Measurements from ENCODE around the gene SARDH.

Gene SARDH

DNA sequence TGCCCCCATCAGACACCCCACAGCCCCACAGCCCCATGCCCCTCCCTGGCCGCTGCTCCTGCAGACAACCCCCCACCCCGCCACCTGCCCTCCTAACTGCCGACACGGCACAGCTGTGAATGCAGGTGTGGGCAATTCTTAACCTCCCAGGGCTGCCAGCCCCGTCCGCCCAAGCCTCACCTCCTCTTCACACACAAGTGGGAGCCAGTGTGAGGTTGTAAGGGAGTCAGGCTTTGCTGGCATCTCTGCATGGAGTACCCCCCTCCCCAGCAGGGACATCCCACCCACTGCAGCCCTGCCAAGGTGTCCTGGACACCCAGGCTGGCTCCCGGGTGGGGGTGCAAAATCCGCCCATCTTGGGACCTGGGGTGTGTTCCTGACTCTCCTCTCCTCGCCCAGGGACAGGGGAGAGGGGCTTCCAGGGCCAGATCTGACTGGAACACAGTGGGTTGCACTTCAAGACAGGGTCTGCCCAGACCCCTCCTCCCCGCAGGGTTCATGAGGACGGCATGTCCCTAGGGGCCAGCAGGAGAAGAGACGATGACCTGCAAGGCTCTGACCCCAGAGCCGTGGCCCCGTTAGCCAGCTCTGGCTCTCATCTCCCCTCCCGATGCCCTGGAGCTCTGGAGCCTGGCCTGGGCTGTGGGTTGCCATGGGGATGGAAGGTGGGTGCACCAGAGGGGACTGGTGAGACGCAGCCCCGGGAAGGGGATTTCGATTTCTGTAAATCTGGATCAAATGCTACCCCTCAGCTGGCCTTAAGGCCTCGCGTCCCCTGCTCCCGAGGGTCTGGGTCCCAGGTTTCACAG, 34.4 kb downstream of the SARDH start:
- DNase-seq (ENCODE audit: low read depth), result no peak

DNA sequence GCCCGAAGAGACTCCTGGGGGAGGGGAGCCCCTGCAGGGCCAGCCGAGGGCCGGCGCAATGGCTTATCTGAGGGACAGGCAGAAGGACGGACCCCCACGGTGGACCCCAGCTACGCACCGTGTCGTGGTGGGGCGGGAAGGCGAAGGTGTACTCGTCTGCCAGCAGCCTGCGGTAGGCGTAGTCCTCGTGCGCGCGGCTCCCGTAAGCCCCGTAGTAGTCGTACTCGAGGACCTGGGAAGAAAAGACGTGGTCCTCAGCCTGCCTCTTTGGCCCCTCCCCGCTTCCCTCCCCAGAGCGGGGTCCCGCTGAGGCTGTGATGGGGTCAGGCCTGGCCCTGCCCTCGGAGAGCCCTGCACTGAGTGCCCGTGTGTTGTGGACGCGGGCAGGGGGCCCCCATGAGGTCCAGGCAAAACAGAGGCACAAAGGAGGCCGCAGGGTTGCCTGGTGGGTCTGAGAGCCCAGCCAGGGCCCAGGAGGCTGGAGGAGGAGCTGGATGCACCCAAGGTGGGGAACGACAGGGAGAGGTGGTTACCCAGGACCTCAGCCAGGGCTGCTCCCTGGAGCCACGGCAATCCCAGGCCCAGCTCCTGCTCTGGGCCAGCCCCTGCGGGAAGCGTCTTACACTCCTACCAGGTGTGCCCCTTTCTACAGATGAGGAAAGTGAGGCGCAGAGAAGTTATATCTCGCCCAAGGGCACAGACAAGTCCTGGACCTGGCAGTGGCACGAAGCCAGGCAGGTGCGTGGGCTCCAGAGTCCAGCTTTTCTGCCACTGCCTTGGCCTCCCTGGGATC, 35.2 kb downstream of the SARDH start:
- DNase-seq (ENCODE audit: low read depth), result no peak

GRCh38 chr9:133701981-133702797, 36.0 kb downstream of the SARDH start:
- peak; percentile 48 for DNase-seq (ENCODE audit: low read depth)

GRCh38 chr9:133701321-133701980, 36.7 kb downstream of the SARDH start:
- DNase-seq (ENCODE audit: low read depth), result no peak

DNA sequence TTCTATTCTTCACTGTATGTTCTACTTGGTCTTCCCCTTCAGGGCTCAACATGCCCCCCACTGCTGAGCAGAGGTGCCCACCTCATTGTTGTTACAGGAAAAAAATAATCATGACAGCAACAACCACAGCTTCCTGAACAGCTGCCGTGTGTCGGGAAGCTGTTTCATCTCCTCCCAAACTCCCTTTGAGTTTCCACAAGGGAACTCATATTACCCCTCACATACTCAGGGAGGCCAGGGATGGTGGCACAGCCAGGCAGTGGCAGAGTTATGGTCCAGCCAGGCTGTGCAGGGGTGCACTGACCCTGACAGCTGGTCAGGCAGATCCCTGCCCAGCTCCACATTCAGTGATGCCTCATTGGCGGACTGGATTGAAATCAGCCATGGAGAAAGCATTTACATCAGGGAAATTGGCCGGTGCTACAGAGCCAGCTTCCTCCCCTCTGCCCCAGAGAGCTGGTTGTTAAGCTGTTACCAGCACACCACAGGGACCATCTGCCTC, 37.3 kb downstream of the SARDH start:
- no peak for DNase-seq (ENCODE audit: low read depth)

DNA sequence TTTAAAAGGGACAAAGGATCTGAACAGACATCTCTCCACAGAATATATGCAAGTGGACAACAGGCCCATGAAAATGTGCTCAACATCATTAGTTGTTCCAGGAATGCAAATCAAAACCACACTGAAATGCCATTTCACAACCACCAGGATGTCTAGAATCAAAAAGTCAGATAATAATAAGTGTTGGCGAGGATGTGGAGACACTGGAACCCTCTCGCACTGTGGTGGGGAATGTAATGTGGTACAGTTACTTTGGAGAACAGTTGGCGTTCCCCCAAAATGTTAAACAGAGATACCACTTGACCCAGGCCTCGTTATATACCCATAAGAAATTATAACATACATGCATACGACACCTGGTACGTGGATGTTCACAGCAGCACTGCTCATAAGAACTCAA, 38.6 kb downstream of the SARDH start:
- no peak for DNase-seq (ENCODE audit: low read depth)

- DNase-seq (ENCODE audit: low read depth), result no peak
Observed at GRCh38 chr9:133696071-133696472, 42.1 kb downstream of the SARDH start.

DNA sequence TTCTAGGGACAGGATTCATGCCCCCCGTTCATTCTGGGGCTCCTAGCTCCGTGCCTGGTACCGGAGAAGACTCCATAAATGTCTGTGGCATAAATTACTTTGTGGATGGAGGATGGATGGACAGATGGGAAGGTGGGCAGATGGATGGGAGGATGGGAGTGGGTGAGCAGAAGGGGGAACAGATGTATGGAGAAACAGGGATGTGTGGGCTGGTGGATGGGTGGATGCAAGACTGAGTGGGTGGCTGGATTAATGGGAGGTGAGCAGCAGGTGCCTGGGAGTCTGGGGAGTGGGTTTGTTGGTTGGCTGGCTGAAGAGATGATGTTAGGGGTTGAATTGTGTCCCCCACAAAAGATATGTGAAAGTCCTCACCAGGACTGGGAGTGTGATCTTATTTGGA, 43.5 kb downstream of the SARDH start:
- no peak for DNase-seq (ENCODE audit: low read depth)

DNA sequence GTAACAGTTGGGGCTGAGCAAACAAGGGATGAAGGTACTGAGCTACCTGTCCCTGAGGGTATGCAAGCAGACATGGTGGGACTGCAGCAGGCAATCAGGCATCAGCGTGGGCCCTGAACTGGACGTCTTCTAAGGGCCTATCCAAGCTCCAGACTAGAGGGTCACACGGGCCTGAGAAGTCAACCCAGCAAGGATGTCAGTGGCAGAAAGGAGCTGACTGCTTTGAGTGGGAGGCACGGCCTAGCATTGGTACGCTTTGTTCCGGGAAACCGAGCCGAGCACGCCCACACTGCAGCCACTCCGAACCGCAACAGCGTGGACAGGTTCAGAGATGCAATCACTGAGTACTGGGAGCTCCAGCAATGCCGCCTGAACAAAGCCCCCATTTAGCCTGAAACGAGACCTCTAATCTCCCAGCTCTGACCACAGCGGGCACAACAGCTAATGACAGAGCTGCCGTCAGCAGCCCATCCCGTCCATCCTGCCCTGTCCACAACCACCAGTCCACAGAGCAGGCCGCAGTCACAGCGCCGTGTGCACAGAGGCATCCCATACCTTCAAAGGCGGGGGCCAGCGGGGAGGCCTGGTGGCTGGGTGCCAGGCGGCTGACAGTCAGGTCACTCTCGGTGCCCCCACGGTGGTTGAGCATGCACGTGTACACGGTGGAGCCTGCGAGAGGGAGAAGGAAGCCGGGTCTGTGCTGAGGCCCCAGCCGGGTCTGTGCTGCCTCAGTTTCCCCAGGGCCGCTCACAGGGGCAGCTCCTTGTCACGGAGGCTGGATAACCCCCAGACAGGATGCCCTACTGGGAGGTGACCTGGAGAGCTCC, 44.2 kb downstream of the SARDH start:
- no peak for DNase-seq (ENCODE audit: low read depth)

DNA sequence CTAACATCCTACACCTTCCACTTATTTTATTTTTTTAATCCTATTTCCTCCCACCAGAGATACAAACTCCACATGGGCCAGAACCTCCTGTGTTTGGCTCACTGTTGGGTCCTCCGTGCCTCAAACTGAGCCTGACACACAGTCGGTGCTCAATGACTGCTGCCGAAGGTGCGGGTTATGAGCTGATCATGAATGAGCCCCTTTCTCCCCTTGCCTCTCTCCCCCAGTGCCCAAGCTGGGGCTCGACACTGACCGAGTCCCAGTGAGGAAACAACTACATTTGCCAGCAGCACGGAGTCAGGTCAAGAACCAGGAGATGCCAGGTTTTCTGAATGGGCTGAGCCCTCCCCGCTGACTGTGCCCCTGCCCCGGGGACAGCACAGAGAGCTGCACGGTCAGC, 45.0 kb downstream of the SARDH start:
- no peak for DNase-seq (ENCODE audit: low read depth)

DNA sequence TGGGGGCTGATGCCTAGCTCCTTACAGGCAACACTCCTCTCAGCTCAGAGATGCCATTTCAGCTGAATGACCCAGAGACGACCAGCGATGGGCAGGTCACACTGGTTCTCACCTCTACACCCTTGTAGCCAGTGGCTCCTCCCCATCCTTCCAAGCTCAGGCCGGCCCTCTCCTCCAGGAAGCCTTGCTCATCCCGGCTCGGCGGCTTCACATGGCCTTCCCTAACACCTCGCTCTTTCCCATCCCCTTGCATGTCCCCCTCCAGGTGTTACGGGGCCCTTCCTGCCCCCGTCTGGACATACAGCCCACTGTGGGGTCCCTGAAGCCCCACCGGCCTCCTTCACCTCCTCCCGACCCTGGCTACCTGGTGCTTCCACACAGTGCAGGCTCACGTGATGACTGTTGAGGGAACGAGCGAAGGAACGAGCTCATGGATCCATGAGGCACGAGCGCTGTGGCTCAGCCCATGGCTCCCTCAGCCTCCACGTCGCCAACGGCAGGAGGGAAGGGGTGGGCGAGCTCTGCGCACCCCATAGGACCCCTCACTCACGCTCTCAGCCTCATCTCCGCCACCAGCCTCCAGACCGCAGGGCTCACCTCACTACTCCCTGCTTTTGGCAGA, 45.7 kb downstream of the SARDH start:
- DNase-seq (ENCODE audit: low read depth), result no peak

GRCh38 chr9:133691626-133692363, 46.4 kb downstream of the SARDH start:
- DNase-seq (ENCODE audit: low read depth), result no peak

- no peak for DNase-seq (ENCODE audit: low read depth)
Observed at GRCh38 chr9:133691191-133691590, 47.0 kb downstream of the SARDH start.

- no peak for DNase-seq (ENCODE audit: low read depth)
Observed at GRCh38 chr9:133690081-133690561, 48.0 kb downstream of the SARDH start.

- DNase-seq (ENCODE audit: low read depth), result no peak
Observed at GRCh38 chr9:133689151-133689763, 48.9 kb downstream of the SARDH start.

DNA sequence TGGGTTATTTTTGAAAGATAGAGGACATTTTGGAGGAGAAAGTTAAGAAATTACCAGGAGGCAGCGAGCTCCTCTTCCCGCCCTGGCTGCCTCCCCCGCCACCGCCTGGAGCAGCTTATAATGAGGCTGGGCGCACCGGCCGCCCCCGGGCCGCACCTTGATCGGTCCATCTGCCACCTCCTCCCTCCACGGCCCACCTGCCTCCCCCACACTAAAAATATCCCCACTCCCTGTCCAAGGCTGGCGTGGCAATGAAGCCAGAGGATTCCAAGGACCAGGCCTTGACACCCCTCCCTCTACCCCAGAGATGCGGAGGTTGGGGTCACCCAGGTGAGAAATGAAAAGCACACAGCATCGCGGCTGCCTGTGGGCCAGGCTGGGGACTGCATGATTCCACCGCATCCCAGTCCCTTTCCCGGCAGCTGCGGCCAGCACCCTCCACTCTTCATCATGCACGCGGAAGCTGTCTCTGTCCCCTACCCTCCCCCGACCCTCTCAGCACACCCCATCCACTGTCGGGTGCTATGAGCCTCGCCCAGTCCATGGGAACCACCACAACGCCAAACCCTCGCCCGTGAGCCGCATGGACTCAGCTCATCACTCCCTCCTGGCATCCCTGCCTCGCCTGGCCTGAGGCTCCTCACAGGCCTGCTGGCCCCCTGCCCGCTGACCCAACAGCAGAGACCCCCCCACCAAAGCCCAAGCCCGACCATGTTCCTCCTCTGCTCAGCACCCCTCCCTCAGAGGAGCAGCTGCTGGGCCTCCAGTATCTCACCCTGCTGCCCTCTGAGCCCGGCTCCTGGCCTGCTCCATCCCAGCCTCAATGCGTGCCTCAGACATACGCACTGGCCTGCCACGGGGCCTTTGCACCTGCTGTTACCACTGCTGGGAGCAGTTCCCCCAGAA, 50.0 kb downstream of the SARDH start:
- DNase-seq (ENCODE audit: low read depth), result no peak

- DNase-seq (ENCODE audit: low read depth), result no peak
Observed at GRCh38 chr9:133686642-133687575, 51.2 kb downstream of the SARDH start.
